Fibroblast of skin of right quadriceps (primary cell): ENCODE measurements around the gene MT1G.
"Not testable (repeated sequence)": the region's sequence is repeated elsewhere in the genome, so short reads cannot be mapped to it uniquely, and the experiment has no call there.

ENCODE experiments used
- DNase-seq: peaks from one replicate; pipeline ENCODE4 v3.0.0-alpha.2; 2013

Gene MT1G

DNA sequence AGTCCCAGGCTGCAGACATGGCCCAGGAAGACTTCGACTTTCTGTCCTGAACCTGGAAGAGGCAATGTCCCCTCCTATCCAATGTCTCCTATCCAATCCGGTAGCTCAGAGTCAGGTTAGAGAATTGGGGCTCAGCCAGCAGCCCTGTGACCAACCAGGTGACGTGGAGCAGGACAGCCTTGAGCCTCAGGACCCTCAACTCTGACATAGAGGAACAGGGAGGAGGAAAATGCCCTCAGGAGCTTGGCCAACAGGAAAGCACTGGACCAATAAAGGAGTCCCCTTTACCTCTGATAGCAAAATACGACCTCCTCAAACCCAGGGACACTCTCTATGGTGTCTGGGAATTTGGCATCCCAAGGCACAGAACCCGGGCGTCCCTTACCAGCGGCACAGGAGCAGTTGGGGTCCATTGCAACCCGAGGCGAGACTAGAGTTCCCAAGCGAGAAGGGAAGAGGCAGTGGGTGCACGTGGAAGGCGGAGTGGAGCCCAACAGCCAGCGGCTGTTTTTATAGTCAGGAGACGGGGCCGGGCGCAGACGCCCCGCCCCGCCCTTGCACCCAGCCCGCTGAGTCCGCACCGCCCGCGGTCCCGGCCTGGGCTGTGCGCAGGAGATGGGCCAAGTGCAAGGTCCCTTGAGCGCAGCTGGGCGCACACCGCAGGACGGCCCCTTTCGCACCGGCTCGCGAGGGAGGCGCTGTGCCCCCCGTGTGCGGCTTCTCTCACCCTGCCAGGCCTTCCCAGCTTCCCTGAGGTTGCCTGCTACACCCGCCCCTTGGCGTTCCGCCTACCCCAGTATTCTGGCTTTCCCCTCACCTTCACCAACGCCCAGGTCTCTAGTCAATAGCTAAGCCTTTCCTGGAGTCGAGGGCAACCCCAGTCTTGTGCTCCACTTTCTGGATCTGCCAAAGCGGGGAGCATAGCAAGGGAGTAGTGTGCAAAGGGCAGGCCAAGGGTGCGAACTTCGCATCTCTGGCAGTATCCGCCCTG lies at the start of gene MT1G:
MT1G (minus strand) TSS at position 485 of the 991 bp plus-strand sequence; CDS start at position 413, 72 bp downstream.
- peak; percentile 12 for DNase-seq

- DNase-seq = not testable (repeated sequence)
Measured at GRCh38 chr16:56717532-56717931, 49.7 kb upstream of the MT1G start.

- no peak for DNase-seq
Measured at GRCh38 chr16:56716761-56717160, 48.9 kb upstream of the MT1G start.

GRCh38 chr16:56715126-56715525 lies 47.3 kb upstream of the MT1G start:
- DNase-seq = no peak

DNA sequence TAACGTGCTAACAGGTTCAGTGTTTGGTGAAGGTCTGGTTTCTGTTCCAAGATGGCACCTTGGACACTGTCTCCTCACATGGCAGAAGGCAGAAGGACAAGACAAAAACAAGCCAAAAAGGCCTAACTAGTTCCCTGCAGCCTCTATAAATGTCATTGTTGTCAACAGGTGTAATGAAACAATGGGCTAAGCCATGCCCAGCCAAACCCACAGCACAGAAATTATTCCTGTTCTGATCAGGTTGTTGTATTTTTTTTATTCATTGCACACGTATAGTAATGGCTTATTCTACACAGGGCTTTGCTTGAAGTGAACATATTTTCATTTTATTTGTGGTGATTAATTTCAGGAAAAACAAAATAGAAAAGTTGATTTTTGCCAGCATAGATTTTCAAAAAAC lies 45.9 kb upstream of the MT1G start:
- no peak for DNase-seq

DNA sequence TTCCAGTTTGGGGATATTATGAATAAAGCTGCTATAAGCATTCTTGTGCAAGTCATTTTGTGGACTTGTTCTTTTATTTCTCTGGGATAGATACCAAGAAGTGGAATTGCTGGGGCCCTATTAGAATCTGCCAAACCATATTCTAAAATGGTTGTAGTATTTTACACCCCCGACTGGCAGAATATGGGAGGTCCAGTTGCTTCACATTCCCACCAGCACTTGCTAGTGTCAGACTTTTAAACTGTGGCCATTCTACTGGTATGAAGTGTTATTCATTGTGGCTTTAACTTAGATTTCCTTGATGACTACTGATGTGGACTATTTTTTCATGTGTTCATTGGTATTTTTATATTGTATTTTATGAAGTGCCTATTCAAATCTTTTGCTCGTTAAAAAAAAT lies 44.0 kb upstream of the MT1G start:
- no peak for DNase-seq

DNA sequence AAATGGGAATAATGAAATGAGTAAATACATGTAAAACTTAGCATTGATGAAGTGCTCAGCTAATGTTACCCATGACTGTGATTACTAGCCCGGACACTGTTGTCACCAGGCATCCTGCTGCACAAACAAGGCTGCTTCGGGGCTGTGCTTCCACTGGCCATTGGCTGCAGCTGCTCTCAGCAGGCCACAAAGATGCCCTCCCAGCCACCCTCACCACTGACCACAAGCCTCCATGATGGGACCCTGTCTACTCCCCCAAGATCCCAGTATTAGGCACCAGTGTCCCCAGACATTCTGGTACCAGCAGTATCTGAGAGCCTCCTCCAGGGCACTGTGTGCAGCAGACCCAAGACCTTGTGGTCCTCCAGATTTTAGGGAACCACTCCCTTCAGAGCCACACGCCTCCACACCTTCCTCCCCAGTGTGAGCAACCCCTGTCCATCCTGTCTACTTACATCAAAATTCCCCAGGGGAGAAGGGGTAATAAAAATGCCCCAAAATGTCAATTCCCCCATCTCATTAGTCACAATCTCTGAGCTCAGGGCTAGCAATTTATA lies 42.4 kb upstream of the MT1G start:
- no peak for DNase-seq

DNA sequence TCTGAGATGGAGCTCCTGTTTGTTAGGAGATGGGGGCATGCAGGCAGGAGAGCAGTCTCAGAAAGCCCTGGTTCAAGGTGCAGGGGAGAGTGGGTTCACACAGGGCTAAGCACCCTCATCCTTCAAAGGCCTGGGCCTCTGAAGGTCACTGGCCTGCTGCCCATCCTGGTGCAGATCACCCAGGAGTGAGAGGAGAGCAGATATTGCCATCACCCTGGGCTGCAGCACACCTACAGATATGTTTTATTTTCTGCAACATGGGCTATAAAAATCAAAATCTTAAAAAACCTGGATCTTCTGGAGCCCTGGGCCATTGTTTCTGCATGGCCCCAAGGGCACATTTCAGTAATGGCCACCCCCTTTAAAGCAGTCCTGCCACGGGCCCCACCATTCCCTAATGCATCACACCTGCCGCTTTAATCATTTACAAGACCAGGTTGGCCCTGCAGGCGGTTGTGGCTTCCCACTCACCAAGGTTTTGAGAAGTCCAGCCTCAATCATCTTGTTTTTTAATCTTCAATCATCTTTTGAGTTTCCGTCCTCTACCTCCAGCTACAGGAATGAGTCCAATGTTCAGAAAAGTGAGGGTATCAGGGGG lies 41.7 kb upstream of the MT1G start:
- DNase-seq = no peak

DNA sequence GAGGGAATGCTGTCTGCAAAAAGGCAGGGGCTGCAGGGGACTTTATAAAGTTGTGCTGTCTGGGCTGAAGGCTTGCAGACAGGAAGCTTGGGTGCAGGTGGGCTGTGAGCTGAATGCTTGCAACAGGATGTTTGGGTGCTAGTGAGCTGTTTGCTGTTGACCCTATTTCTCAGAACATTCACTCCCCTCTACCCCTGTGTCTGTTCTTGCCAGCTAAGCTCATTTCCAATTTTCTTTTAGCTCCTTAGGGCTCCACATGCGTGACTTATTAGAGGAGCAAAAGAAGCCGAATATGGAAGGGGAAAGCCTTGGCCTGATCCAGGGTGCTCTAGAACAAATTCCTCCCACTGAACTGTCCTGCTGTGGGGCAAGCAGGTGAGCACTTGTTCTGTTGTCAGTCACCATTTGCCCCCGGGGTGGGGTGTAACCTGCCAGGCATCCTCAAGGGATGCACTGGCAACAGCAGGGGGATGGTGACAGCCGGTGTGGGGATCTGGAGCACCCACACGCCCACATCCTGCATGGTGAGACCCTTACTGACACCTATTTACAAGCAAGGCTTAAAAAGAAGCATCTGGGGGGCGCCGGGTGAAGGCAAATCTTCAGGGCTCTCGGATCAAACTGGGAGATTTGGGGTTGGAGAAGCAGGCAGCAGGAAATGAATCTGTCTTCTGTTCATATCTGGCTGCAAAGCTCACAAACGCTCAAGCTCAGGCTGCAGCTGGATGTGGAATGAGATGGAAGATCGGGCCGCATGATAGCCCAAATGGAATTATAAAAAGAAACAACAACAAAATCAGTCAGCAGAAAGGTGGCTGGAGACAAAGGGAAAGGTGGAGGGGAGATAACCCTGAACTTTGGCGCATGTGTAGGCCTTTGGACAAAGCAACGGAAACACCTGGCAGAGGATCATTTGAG lies 40.9 kb upstream of the MT1G start:
- no peak for DNase-seq

DNA sequence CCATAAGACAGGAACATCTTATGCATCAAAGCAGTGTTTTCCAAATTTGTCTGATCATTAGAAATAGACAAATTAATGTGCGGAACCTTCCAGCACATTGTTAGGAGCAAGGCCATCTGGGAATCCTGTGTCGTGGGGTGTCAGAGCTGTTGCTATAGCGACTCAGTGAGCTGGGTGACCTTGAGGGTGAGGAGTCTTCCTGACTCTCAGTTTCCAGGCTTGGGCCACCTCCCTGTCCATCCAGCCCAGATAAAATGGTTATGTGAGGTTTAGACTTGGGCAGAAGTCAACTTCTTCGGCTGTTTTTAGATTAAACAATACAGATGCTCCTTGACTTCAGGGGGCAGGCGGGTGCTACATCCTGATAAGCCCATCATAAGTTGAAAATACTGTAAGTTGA lies 35.0 kb upstream of the MT1G start:
- no peak for DNase-seq

- DNase-seq = no peak
Measured at GRCh38 chr16:56701534-56701933, 33.7 kb upstream of the MT1G start.

DNA sequence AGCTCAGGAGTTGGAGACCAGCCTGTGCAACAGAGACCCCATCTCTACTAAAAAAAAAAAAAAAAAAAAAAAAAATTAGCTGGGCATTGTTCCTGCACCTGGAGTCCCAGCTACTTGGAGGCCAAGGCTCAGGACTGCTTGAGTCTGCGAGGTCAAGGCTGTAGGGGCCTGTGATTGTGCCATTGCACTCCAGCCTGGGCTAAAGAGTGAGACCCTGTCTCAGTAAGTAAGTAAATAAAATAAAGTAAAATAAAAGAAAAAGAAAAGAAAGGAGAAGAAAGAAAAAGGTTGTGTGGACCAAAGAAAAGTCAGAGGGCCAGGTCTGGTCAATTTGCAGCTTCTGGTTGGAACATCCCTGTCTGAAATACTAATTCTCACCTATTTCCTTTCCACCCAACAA lies 32.8 kb upstream of the MT1G start:
- no peak for DNase-seq

GRCh38 chr16:56700195-56700594 lies 32.3 kb upstream of the MT1G start:
- no peak for DNase-seq

GRCh38 chr16:56697456-56698155 lies 29.7 kb upstream of the MT1G start:
- DNase-seq = no peak

- no peak for DNase-seq
Measured at GRCh38 chr16:56695246-56695645, 27.4 kb upstream of the MT1G start.

DNA sequence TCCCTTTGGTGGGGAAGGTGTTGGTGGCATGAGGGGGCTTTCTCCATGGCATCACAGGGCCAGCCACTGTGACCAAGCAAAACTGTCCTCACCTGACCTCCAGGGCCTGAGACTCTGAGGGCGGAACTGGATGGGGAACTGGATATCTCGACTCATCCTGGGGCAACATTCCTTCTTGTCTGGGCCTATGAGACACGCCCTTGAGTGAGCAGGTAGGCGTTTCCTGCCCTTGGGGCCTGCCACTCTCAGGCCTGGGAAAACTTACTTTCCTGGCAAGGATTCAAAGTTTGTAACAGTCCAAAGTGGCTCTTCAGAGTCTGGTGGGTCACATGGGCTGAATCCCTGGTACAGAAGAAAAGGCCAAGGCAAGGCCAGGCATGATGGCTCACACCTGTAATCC lies 24.0 kb upstream of the MT1G start:
- peak; percentile 29 for DNase-seq

DNA sequence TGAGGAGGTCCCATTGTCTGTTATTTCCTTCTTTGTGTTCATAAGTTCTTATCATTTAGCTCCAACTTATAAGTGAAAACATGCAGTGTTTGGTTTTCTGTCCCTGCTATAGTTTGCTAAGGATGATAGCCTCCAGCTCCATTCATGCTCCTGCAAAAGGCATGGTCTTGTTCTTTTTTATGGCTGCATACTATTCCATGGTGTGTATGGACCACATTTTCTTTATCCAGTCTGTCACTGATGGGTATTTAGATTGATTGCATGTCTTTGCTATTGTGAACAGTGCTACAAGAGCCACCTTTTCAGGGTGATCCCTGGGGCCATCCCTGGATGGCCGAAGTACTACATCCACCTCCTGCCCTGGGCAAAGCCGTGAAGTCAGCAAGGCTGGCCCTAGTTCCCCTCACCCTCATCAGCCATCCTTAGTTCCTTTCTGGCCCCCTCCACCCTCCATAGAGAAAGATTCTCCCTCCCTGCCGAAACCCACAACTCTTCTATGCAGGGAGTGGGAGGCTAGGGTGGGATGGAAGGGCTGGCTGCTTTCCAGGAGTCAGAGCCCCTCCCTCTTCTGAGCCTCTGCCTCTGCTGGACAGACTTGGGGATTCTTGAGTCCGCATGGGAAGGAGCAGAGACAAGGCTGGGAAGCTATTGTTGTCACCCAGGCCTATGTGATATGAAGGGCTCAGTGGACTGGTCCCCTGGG lies 22.7 kb upstream of the MT1G start:
- DNase-seq = no peak

- DNase-seq = no peak
Measured at GRCh38 chr16:56689171-56689570, 21.3 kb upstream of the MT1G start.

- DNase-seq = no peak
Measured at GRCh38 chr16:56688762-56689161, 20.9 kb upstream of the MT1G start.

DNA sequence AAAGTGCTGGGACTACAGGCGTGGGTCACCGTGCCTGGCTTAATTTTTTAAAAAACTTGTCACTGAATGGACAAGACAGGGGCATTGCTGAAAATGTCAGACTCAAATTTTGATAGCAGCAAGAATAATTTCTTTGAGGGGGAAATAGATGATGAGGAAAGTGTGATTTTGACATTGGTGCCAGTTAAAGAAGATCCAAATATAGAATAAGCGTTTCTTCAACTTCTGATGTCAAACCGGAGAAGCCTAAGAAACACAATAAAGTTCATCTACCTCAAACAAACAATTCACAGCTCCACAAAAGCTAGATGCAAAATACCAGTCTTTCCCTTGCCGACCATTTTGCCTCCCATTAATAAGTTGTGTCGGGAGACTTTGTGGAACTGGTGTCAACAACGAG lies 18.9 kb upstream of the MT1G start:
- DNase-seq = no peak

DNA sequence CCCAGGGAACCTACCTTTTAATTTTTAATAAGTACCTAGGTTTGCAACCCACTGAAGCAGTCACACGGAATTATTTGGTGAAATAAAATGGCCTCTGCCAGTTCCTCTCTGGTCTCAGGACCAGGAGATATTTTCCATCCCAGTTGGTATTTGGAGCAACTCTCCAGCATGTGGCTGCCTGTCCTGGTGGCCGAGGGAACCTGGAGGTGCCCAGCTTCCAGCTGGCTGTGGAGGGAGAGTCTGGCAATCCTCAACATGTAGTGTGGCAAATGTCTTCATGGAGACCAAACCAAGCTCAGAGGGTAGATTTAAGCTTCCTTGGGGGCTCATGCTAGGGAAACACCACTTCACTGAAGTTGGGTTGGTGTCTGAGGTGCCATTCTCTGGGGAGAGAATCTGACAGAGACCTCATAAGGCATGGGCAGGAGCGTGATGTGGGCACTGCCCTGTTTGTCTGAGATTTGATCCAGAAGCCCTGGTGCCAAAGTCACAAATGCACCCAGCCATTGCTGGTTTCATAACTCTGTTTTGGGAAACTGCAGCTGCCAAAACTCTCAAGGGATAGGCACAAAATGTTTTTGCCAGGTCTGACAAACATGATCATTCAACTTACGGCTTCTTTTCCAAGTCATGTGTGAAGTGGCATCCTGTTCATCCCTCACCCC lies 17.2 kb upstream of the MT1G start:
- DNase-seq = no peak
